ENCODE results near the gene ENPP5.
"Not testable (repeated sequence)": the region's sequence is repeated elsewhere in the genome, so short reads cannot be mapped to it uniquely, and the experiment has no call there.

ENPP5 gene

DNA sequence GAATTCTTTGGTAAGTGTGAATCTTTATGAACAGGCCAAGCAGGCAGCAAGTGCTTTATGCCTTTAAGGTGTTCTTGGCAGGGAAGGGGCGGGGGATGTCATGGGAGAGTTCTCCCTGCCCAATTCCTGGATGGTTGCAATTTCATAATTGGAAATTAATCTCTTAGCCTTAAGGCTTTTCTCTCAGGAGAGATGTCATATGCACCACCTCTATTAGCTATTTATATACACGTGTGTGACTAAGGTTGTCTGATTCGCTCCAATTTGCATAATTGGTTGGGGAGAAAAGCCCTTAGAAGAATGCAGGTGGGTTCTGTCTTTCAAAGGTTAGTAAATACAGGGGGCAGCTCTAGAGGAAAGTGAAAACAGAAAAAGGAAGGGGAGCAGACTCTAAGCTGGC, 5.2 kb upstream of the ENPP5 start:
- Histone ChIP-seq H3K4me3 (ENCODE audit: low read depth in 1 of 2, low read length in 2 of 2) (no peak overlapping the region), H3K9me3 (ENCODE audit: control insufficient read depth in 1 of 2, low read length in 2 of 2) (no peaks in the 10 kb centered on the region), H3K36me3 (ENCODE audit: control insufficient read depth in 1 of 2, insufficient read depth in 2 of 2, low read length in 2 of 2) (no peaks in the 10 kb centered on the region), H3K27ac (ENCODE audit: low read depth, low read length) (no peak overlapping the region), H3K4me1 (ENCODE audit: control insufficient read depth in 1 of 2, insufficient read depth in 2 of 2, low read length in 2 of 2) (peaks cover 0 to 8% of the 10 kb centered on the region in 2 donors), H3K27me3 (ENCODE audit: control insufficient read depth in 1 of 2, insufficient read depth in 2 of 2, low read length in 2 of 2) (peaks cover 0 to 18% of the 10 kb centered on the region in 2 donors), H3K9ac (ENCODE audit: low read depth in 1 of 2, low read length in 2 of 2) (no peak overlapping the region)

GRCh38 chr6:46175446-46175845, 4.7 kb upstream of the ENPP5 start:
- Histone ChIP-seq H3K36me3 (ENCODE audit: control insufficient read depth in 1 of 2, insufficient read depth in 2 of 2, low read length in 2 of 2) (no peaks in the 10 kb centered on the region), H3K27me3 (ENCODE audit: control insufficient read depth in 1 of 2, insufficient read depth in 2 of 2, low read length in 2 of 2) (peaks cover 0 to 17% of the 10 kb centered on the region in 2 donors), H3K4me3 (ENCODE audit: low read depth in 1 of 2, low read length in 2 of 2) (no peak overlapping the region), H3K9me3 (ENCODE audit: control insufficient read depth in 1 of 2, low read length in 2 of 2) (no peaks in the 10 kb centered on the region), H3K4me1 (ENCODE audit: control insufficient read depth in 1 of 2, insufficient read depth in 2 of 2, low read length in 2 of 2) (peaks cover 3 to 11% of the 10 kb centered on the region in 2 donors), H3K9ac (ENCODE audit: low read depth in 1 of 2, low read length in 2 of 2) (no peak overlapping the region), H3K27ac (ENCODE audit: low read depth, low read length) (no peak overlapping the region)

- H3K4me1 ChIP-seq (ENCODE audit: control insufficient read depth in 1 of 2, insufficient read depth in 2 of 2, low read length in 2 of 2), result peaks cover 6 to 14% of the 10 kb centered on the region in 2 donors
- H3K9me3 ChIP-seq (ENCODE audit: control insufficient read depth in 1 of 2, low read length in 2 of 2), result no peaks in the 10 kb centered on the region
- H3K27me3 ChIP-seq (ENCODE audit: control insufficient read depth in 1 of 2, insufficient read depth in 2 of 2, low read length in 2 of 2), result peaks cover 0 to 13% of the 10 kb centered on the region in 2 donors
- no peak overlapping the region for H3K4me3 ChIP-seq (ENCODE audit: low read depth in 1 of 2, low read length in 2 of 2)
- H3K27ac ChIP-seq (ENCODE audit: low read depth, low read length), result no peak overlapping the region
- no peak overlapping the region for H3K9ac ChIP-seq (ENCODE audit: low read depth in 1 of 2, low read length in 2 of 2)
- no peaks in the 10 kb centered on the region for H3K36me3 ChIP-seq (ENCODE audit: control insufficient read depth in 1 of 2, insufficient read depth in 2 of 2, low read length in 2 of 2)
These were observed 4.1 kb upstream of the ENPP5 start for GRCh38 chr6:46174904-46175303.

DNA sequence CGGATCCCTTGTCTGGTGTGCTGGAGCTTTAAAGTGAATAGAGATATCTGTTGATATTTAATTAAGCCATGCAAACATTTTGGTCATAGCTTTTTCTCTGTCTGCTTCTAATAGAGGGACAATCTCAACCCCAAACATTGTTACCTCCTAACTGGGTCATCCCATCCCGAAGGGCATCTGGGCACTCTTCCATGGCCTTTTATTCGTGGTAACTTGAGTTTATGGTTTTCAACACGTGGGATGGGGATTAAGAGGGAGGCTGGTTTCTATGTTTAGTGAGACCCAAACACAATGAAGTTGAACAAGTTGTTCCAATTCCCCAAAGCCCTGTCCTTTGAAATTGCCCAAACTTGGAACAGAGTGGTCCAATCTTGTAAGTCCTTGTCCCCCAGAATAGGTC, 1.4 kb upstream of the ENPP5 start:
- peaks cover 6 to 14% of the 10 kb centered on the region in 2 donors for H3K4me1 ChIP-seq (ENCODE audit: control insufficient read depth in 1 of 2, insufficient read depth in 2 of 2, low read length in 2 of 2)
- peaks cover 0 to 6% of the 10 kb centered on the region in 2 donors for H3K27me3 ChIP-seq (ENCODE audit: control insufficient read depth in 1 of 2, insufficient read depth in 2 of 2, low read length in 2 of 2)
- H3K36me3 ChIP-seq (ENCODE audit: control insufficient read depth in 1 of 2, insufficient read depth in 2 of 2, low read length in 2 of 2), result no peaks in the 10 kb centered on the region
- H3K9me3 ChIP-seq (ENCODE audit: control insufficient read depth in 1 of 2, low read length in 2 of 2), result no peaks in the 10 kb centered on the region
- no peak overlapping the region for H3K27ac ChIP-seq (ENCODE audit: low read depth, low read length)
- H3K9ac ChIP-seq (ENCODE audit: low read depth in 1 of 2, low read length in 2 of 2), result no peak overlapping the region
- H3K4me3 ChIP-seq (ENCODE audit: low read depth in 1 of 2, low read length in 2 of 2), result no peak overlapping the region

DNA sequence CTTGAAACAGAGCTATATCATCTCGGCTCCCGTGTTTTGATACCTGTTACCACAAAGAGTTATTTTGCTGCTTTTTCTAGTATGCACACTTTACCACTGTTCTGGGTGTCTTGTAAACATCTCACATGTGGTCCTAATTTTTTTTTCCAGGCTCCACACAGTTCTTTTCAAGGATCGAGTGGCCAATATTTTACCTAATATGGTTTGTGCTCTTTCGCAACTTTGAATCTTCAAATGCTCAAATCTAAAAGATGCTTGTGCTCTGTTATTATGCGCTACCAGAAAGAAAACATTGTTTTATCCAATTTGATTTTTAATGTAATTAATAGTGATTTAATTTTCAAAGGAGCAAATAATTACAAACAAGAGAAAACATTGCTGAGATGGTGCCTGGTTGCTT, 10.7 kb downstream of the ENPP5 start:
- H3K9me3 ChIP-seq (ENCODE audit: control insufficient read depth in 1 of 2, low read length in 2 of 2), result no peaks in the 10 kb centered on the region
- no peaks in the 10 kb centered on the region for H3K27me3 ChIP-seq (ENCODE audit: control insufficient read depth in 1 of 2, insufficient read depth in 2 of 2, low read length in 2 of 2)
- H3K9ac ChIP-seq (ENCODE audit: low read depth in 1 of 2, low read length in 2 of 2), result no peak overlapping the region
- H3K4me3 ChIP-seq (ENCODE audit: low read depth in 1 of 2, low read length in 2 of 2), result no peak overlapping the region
- H3K27ac ChIP-seq (ENCODE audit: low read depth, low read length), result no peak overlapping the region
- no peaks in the 10 kb centered on the region for H3K4me1 ChIP-seq (ENCODE audit: control insufficient read depth in 1 of 2, insufficient read depth in 2 of 2, low read length in 2 of 2)
- no peaks in the 10 kb centered on the region for H3K36me3 ChIP-seq (ENCODE audit: control insufficient read depth in 1 of 2, insufficient read depth in 2 of 2, low read length in 2 of 2)

GRCh38 chr6:46159229-46159628, 11.6 kb downstream of the ENPP5 start:
- Histone ChIP-seq H3K9ac (ENCODE audit: low read depth in 1 of 2, low read length in 2 of 2) (no peak overlapping the region), H3K4me1 (ENCODE audit: control insufficient read depth in 1 of 2, insufficient read depth in 2 of 2, low read length in 2 of 2) (no peaks in the 10 kb centered on the region), H3K27ac (ENCODE audit: low read depth, low read length) (no peak overlapping the region), H3K27me3 (ENCODE audit: control insufficient read depth in 1 of 2, insufficient read depth in 2 of 2, low read length in 2 of 2) (no peaks in the 10 kb centered on the region), H3K4me3 (ENCODE audit: low read depth in 1 of 2, low read length in 2 of 2) (no peak overlapping the region), H3K36me3 (ENCODE audit: control insufficient read depth in 1 of 2, insufficient read depth in 2 of 2, low read length in 2 of 2) (no peaks in the 10 kb centered on the region), H3K9me3 (ENCODE audit: control insufficient read depth in 1 of 2, low read length in 2 of 2) (no peaks in the 10 kb centered on the region)

DNA sequence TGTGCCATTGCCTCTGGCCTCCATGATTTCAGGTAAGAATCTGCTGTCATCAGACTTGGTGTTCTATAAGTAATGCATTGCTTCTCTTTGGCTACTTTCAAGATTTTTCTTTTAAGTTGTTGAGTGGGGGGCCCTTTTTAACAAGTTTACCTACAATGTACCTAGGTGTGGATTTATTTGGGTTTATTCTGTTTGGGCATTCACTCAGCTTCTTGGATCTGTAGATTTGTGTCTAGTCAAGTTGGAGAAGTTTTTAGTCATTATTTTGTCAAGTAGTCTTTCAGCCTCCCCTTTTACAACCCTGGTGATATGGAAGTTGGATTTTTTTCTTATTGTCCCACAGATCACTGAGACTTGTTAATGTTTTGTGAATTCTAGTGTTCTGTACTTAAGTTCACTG, 14.1 kb downstream of the ENPP5 start:
- H3K27me3 ChIP-seq (ENCODE audit: control insufficient read depth in 1 of 2, insufficient read depth in 2 of 2, low read length in 2 of 2), result no peaks in the 10 kb centered on the region
- no peaks in the 10 kb centered on the region for H3K4me1 ChIP-seq (ENCODE audit: control insufficient read depth in 1 of 2, insufficient read depth in 2 of 2, low read length in 2 of 2)
- no peak overlapping the region for H3K27ac ChIP-seq (ENCODE audit: low read depth, low read length)
- H3K4me3 ChIP-seq (ENCODE audit: low read depth in 1 of 2, low read length in 2 of 2), result no peak overlapping the region
- H3K36me3 ChIP-seq (ENCODE audit: control insufficient read depth in 1 of 2, insufficient read depth in 2 of 2, low read length in 2 of 2), result no peaks in the 10 kb centered on the region
- H3K9me3 ChIP-seq (ENCODE audit: control insufficient read depth in 1 of 2, low read length in 2 of 2), result no peaks in the 10 kb centered on the region
- H3K9ac ChIP-seq (ENCODE audit: low read depth in 1 of 2, low read length in 2 of 2), result no peak overlapping the region

- not testable (repeated sequence) for H3K36me3 ChIP-seq (ENCODE audit: control insufficient read depth in 1 of 2, insufficient read depth in 2 of 2, low read length in 2 of 2); H3K9me3 ChIP-seq (ENCODE audit: control insufficient read depth in 1 of 2, low read length in 2 of 2); H3K9ac ChIP-seq (ENCODE audit: low read depth in 1 of 2, low read length in 2 of 2); H3K27ac ChIP-seq (ENCODE audit: low read depth, low read length); H3K27me3 ChIP-seq (ENCODE audit: control insufficient read depth in 1 of 2, insufficient read depth in 2 of 2, low read length in 2 of 2); H3K4me3 ChIP-seq (ENCODE audit: low read depth in 1 of 2, low read length in 2 of 2); H3K4me1 ChIP-seq (ENCODE audit: control insufficient read depth in 1 of 2, insufficient read depth in 2 of 2, low read length in 2 of 2)
These were observed 21.7 kb downstream of the ENPP5 start for GRCh38 chr6:46149066-46149465.

GRCh38 chr6:46144270-46144669, 26.5 kb downstream of the ENPP5 start:
- Histone ChIP-seq H3K36me3 (ENCODE audit: control insufficient read depth in 1 of 2, insufficient read depth in 2 of 2, low read length in 2 of 2) (peaks cover 4 to 5% of the 10 kb centered on the region in 2 donors), H3K9ac (ENCODE audit: low read depth in 1 of 2, low read length in 2 of 2) (no peak overlapping the region), H3K4me3 (ENCODE audit: low read depth in 1 of 2, low read length in 2 of 2) (no peak overlapping the region), H3K9me3 (ENCODE audit: control insufficient read depth in 1 of 2, low read length in 2 of 2) (no peaks in the 10 kb centered on the region), H3K27ac (ENCODE audit: low read depth, low read length) (no peak overlapping the region), H3K4me1 (ENCODE audit: control insufficient read depth in 1 of 2, insufficient read depth in 2 of 2, low read length in 2 of 2) (no peaks in the 10 kb centered on the region), H3K27me3 (ENCODE audit: control insufficient read depth in 1 of 2, insufficient read depth in 2 of 2, low read length in 2 of 2) (no peaks in the 10 kb centered on the region)

- Histone ChIP-seq H3K4me1 (ENCODE audit: control insufficient read depth in 1 of 2, insufficient read depth in 2 of 2, low read length in 2 of 2) (peaks cover 0 to 4% of the 10 kb centered on the region in 2 donors), H3K27ac (ENCODE audit: low read depth, low read length) (no peak overlapping the region), H3K9ac (ENCODE audit: low read depth in 1 of 2, low read length in 2 of 2) (no peak overlapping the region), H3K9me3 (ENCODE audit: control insufficient read depth in 1 of 2, low read length in 2 of 2) (no peaks in the 10 kb centered on the region), H3K27me3 (ENCODE audit: control insufficient read depth in 1 of 2, insufficient read depth in 2 of 2, low read length in 2 of 2) (no peaks in the 10 kb centered on the region), H3K4me3 (ENCODE audit: low read depth in 1 of 2, low read length in 2 of 2) (no peak overlapping the region), H3K36me3 (ENCODE audit: control insufficient read depth in 1 of 2, insufficient read depth in 2 of 2, low read length in 2 of 2) (peaks cover 2 to 3% of the 10 kb centered on the region in 2 donors)
These were observed 32.5 kb downstream of the ENPP5 start for GRCh38 chr6:46138281-46138680.

DNA sequence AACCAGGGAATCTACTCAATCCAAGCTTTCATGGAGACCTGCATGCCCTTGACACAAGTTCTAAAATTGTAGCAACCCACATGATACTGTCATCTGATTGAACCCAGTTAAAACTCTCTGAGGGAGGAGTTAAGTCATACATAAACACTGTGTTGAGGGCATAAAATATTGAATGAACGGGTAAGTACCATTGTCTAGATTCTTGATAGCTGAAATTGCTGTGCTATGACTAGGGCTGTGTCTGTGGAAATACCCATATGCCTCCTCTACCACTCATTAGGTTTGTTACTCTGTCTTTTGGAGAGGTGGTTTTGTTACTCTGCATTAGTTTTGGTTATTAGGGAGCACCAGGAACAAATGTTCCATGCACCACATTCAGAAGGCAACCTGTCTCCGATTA, 33.4 kb downstream of the ENPP5 start:
- H3K9ac ChIP-seq (ENCODE audit: low read depth in 1 of 2, low read length in 2 of 2), result no peak overlapping the region
- no peak overlapping the region for H3K27ac ChIP-seq (ENCODE audit: low read depth, low read length)
- no peak overlapping the region for H3K4me3 ChIP-seq (ENCODE audit: low read depth in 1 of 2, low read length in 2 of 2)
- H3K27me3 ChIP-seq (ENCODE audit: control insufficient read depth in 1 of 2, insufficient read depth in 2 of 2, low read length in 2 of 2), result no peaks in the 10 kb centered on the region
- no peaks in the 10 kb centered on the region for H3K9me3 ChIP-seq (ENCODE audit: control insufficient read depth in 1 of 2, low read length in 2 of 2)
- peaks cover 0 to 4% of the 10 kb centered on the region in 2 donors for H3K4me1 ChIP-seq (ENCODE audit: control insufficient read depth in 1 of 2, insufficient read depth in 2 of 2, low read length in 2 of 2)
- H3K36me3 ChIP-seq (ENCODE audit: control insufficient read depth in 1 of 2, insufficient read depth in 2 of 2, low read length in 2 of 2), result no peaks in the 10 kb centered on the region
